Endothelial cell of umbilical vein (primary cell): ENCODE measurements around the gene KLRG1. TPM values are rescaled to one million over a fixed set of nuclear protein-coding genes. Genes with fewer than 3 reads are reported as not detected.

ENCODE experiments used
- BruUV-seq: library from RNA; stranded (reverse); fragments of 400-500 nt; replicated peaks from 2 replicates; lab custom pipeline; 2021; lab: Mats Ljungman, UMichigan
- CTCF ChIA-PET: fragments of 300-600, 350-600 bp; sonication (Branson Sonifier 250); formaldehyde crosslinking; loops from one replicate; lab custom pipeline; 2021; ENCODE audit warnings: antibody characterized with exemption, inconsistent platforms; lab: Charles Lee
- POLR2A ChIA-PET: fragments of 300-600, 350-600 bp; sonication (Branson Sonifier 250); formaldehyde crosslinking; loops from one replicate; lab custom pipeline; 2021; ENCODE audit warnings: antibody characterized with exemption, inconsistent platforms; lab: Charles Lee
- DNase-seq: peaks from one replicate; pipeline ENCODE4 v3.0.0-alpha.2; 2011; ENCODE audit warnings: low read depth, low spot score
- FAIRE-seq: peaks from 2 replicates; lab custom pipeline; 2011; peaks lifted over from hg19 to GRCh38; lab: Jason Lieb, UNC
- H2AFZ ChIP-seq: 2 replicates; pipeline ENCODE4 v1.6.0; 2012; ENCODE audit warnings: low read depth, low read length, control low read depth, inconsistent platforms
- H3K27ac ChIP-seq: 2 replicates; pipeline ENCODE4 v1.5.1; 2011; ENCODE audit warnings: low read depth, mild to moderate bottlenecking, control low read depth, low read length, moderate library complexity; ENCODE audit not compliant: insufficient read depth
- H3K27me3 ChIP-seq, 2 experiments: 2 replicates each; pipeline versions ENCODE4 v1.6.0 to v1.6.1; 2011; ENCODE audit warnings: low read length in 2 of 2, mixed read lengths in 1 of 2; ENCODE audit not compliant: control insufficient read depth in 2 of 2, insufficient read depth in 2 of 2
- H3K36me3 ChIP-seq, 2 experiments: 2 replicates in 1 of 2; 3 replicates in 1 of 2; pipeline ENCODE4 v1.5.1; 2011; ENCODE audit warnings: low read length in 2 of 2, mild to moderate bottlenecking in 1 of 2, moderate library complexity in 1 of 2; ENCODE audit not compliant: control insufficient read depth in 2 of 2, insufficient read depth in 2 of 2; ENCODE audit errors: extremely low read depth in 1 of 2
- H3K4me1 ChIP-seq: 3 replicates; pipeline ENCODE4 v1.5.1; 2011; ENCODE audit warnings: mild to moderate bottlenecking, low read length; ENCODE audit not compliant: control insufficient read depth, insufficient read depth; ENCODE audit errors: extremely low read depth
- H3K4me2 ChIP-seq: 2 replicates; pipeline ENCODE4 v1.6.1; 2011; ENCODE audit warnings: low read length, control low read depth, mixed read lengths; ENCODE audit not compliant: insufficient read depth
- H3K4me3 ChIP-seq, 3 experiments: fragments of 200-600 bp in 1 of 3; sonication (generic), shearing (Covaris generic) in 1 of 3; replicated peaks in 1 of 3; 2 replicates each; pipeline ENCODE4 v1.5.1; 2011 to 2016; ENCODE audit warnings: control low read depth in 3 of 3, low read length in 3 of 3, mild to moderate bottlenecking in 2 of 3, inconsistent platforms in 1 of 3, low read depth in 1 of 3, moderate library complexity in 1 of 3; ENCODE audit not compliant: insufficient read depth in 1 of 3
- H3K79me2 ChIP-seq: 2 replicates; pipeline ENCODE4 v1.6.0; 2012; ENCODE audit warnings: low read length, inconsistent platforms; ENCODE audit not compliant: control insufficient read depth, insufficient read depth
- H3K9ac ChIP-seq: replicated peaks from 2 replicates; pipeline ENCODE3; 2011; ENCODE audit warnings: low read length, control low read depth; ENCODE audit not compliant: insufficient read depth; ENCODE audit errors: extremely low read depth
- H3K9me1 ChIP-seq: replicated peaks from 3 replicates; pipeline ENCODE4 v1.6.0; 2011; ENCODE audit warnings: mild to moderate bottlenecking, low read length; ENCODE audit not compliant: control insufficient read depth, insufficient read depth; ENCODE audit errors: extremely low read depth
- H3K9me3 ChIP-seq: replicated peaks from 2 replicates; pipeline ENCODE4 v1.5.1; 2012; ENCODE audit warnings: low read length, inconsistent platforms; ENCODE audit not compliant: control insufficient read depth, insufficient read depth
- H4K20me1 ChIP-seq: replicated peaks from 2 replicates; pipeline ENCODE3; 2011; ENCODE audit warnings: mild to moderate bottlenecking, low read length; ENCODE audit not compliant: control insufficient read depth, insufficient read depth; ENCODE audit errors: extremely low read depth
- EZH2 ChIP-seq: IDR thresholded peaks from 2 replicates; pipeline ENCODE4 v1.6.1; 2012; ENCODE audit warnings: borderline replicate concordance, low read depth, mild to moderate bottlenecking, moderate library complexity, low read length, inconsistent platforms; ENCODE audit not compliant: severe bottlenecking
- FOS ChIP-seq: IDR thresholded peaks from 2 replicates; pipeline ENCODE4 v1.6.1; 2011; ENCODE audit warnings: mild to moderate bottlenecking, low read length, moderate library complexity, borderline replicate concordance; ENCODE audit not compliant: insufficient read depth
- GATA2 ChIP-seq: IDR thresholded peaks from 2 replicates; pipeline ENCODE4 v1.7.0; 2011; ENCODE audit warnings: low read depth, mild to moderate bottlenecking, moderate library complexity, mixed read lengths, low read length; ENCODE audit not compliant: insufficient read length, insufficient read depth
- JUN ChIP-seq: IDR thresholded peaks from 2 replicates; pipeline ENCODE4 v1.6.1; 2011; ENCODE audit warnings: borderline replicate concordance, low read depth; ENCODE audit not compliant: insufficient read length, insufficient read depth
- MYC ChIP-seq: IDR thresholded peaks from one replicate; pipeline ENCODE4 v1.6.1; 2011; ENCODE audit warnings: mild to moderate bottlenecking, low read depth, low read length
- POLR2A ChIP-seq: IDR thresholded peaks from 2 replicates; pipeline ENCODE4 v1.6.1; 2012; ENCODE audit warnings: low read depth, mild to moderate bottlenecking, control low read depth, low read length
- POLR2AphosphoS5 ChIP-seq: IDR thresholded peaks from 2 replicates; pipeline ENCODE4 v1.6.1; 2012; ENCODE audit warnings: low read depth, mild to moderate bottlenecking, control low read depth, low read length, moderate library complexity; ENCODE audit not compliant: insufficient read depth
- dilution Hi-C: fragments of 300-500 bp; cut with MboI; formaldehyde crosslinking; loops from one replicate; pipeline ENCODE4 v1.15.0; 2019; ENCODE audit warnings: low sequenced_read_pairs; ENCODE audit not compliant: extremely low pct_ligation_motif_present
- intact Hi-C: fragments of 100-400 bp; cut with micrococcal nuclease; formaldehyde crosslinking; loops from one replicate; pipeline ENCODE4 v1.10.0; 2022
- polyA plus RNA-seq, 4 experiments: library from polyadenylated mRNA; depleted of rRNA in 3 of 4; stranded (reverse) in 3 of 4; unstranded in 1 of 4; fragments of >200 nt; gene quantifications; 2 replicates each; pipeline versions ENCODE4 v1.2.1 to v1.2.3, GENCODE V29; 2011 to 2012; ENCODE audit warnings: missing spikeins in 1 of 4
- total RNA-seq: library from RNA; stranded (reverse); gene quantifications from 2 replicates; pipeline ENCODE4 v1.2.3, GENCODE V29; 2021
- TF ChIP-seq, protein P1 (sequence below): IDR thresholded peaks from 2 replicates; pipeline ENCODE4 v1.6.1; 2011; ENCODE audit not compliant: insufficient read depth, insufficient read length
- TF ChIP-seq, protein P2 (sequence below), 2 donors: IDR thresholded peaks; 1 replicate in 1 of 2; 2 replicates in 1 of 2; pipeline ENCODE4 v1.5.1; 2011; ENCODE audit warnings: low read length in 2 of 2, mild to moderate bottlenecking in 2 of 2, moderate library complexity in 2 of 2, control low read depth in 1 of 2, inconsistent platforms in 1 of 2, low read depth in 1 of 2; ENCODE audit not compliant: insufficient read depth in 1 of 2; ENCODE audit errors: extremely low read depth in 1 of 2

KLRG1 gene
- total and polyA plus RNA-seq, 2 donors (not counting 3 experiments of a cell fraction or from before 2014, with no cell fraction given), result 4.4 to 15.9 TPM

DNA sequence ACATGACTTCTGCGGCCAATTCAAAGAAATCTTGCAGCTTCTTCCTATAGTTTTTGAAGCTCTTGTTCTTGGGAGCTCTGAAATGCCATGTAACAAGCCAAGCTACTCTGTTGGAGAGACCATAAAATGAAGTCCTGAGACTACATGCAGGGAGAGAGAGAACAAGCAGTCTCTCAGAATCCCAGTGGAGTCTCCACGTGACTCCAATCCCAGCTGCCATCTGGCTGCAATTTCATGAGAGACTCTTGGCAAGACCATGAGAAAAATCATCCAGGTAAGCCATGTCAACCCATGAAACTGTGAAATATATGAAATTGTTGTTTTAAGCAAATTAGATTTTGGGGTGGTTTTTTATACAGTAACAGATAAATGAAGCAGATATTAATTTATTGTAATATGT lies 54.4 kb downstream of the KLRG1 start:
- Histone ChIP-seq H3K4me3 (no peak overlapping the region), H3K4me1 (no peaks in the 10 kb centered on the region), H3K9me3 (no peaks in the 10 kb centered on the region), H3K36me3 (no peaks in the 10 kb centered on the region), H3K27me3 (peaks cover 0 to 5% of the 10 kb centered on the region in 2 experiments), H3K9ac (no peak overlapping the region), H4K20me1 (no peaks in the 10 kb centered on the region), H3K79me2 (no peaks in the 10 kb centered on the region), H3K27ac (no peak overlapping the region), H2AFZ (no peak overlapping the region), H3K9me1 (no peaks in the 10 kb centered on the region), H3K4me2 (no peak overlapping the region)
- BruUV-seq, result no TSS peak
- ChIA-PET CTCF (interaction anchor here (0.6 to 1.1 kb wide), 2 partner anchors 383 to 499 kb away, joined by 3 to 4 read pairs; no protein-coding TSS in a partner anchor), POLR2A (no interaction called here)
- intact Hi-C loops, result no loop called here
- FAIRE-seq, result no peak
- TF ChIP-seq MYC (no peak), GATA2 (no peak), JUN (no peak), EZH2 (no peak), POLR2AphosphoS5 (no peak), POLR2A (no peak), FOS (no peak)
- TF ChIP-seq, protein P1, sequence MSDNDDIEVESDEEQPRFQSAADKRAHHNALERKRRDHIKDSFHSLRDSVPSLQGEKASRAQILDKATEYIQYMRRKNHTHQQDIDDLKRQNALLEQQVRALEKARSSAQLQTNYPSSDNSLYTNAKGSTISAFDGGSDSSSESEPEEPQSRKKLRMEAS, result no peak
- TF ChIP-seq, protein P2, sequence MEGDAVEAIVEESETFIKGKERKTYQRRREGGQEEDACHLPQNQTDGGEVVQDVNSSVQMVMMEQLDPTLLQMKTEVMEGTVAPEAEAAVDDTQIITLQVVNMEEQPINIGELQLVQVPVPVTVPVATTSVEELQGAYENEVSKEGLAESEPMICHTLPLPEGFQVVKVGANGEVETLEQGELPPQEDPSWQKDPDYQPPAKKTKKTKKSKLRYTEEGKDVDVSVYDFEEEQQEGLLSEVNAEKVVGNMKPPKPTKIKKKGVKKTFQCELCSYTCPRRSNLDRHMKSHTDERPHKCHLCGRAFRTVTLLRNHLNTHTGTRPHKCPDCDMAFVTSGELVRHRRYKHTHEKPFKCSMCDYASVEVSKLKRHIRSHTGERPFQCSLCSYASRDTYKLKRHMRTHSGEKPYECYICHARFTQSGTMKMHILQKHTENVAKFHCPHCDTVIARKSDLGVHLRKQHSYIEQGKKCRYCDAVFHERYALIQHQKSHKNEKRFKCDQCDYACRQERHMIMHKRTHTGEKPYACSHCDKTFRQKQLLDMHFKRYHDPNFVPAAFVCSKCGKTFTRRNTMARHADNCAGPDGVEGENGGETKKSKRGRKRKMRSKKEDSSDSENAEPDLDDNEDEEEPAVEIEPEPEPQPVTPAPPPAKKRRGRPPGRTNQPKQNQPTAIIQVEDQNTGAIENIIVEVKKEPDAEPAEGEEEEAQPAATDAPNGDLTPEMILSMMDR (IDR thresholded peaks at IDR 0.05; ENCODE audit: extremely low read depth in 1 of 2, insufficient read depth in 1 of 2, low read depth in 1 of 2, low read length in 2 of 2), result no peak
- dilution Hi-C loops, result no loop called here
- DNase-seq, result no peak
